ENCODE data around the gene MDFI.

MDFI gene

GRCh38 chr6:41633056-41633634 lies 5.1 kb upstream of the MDFI start:
- DNase-seq (ENCODE audit: low read depth in 2 of 3, low spot score in 1 of 3), result no peak

- DNase-seq (ENCODE audit: low read depth in 2 of 3, low spot score in 1 of 3), result no peak
Measured at GRCh38 chr6:41634657-41635056, 3.6 kb upstream of the MDFI start.

GRCh38 chr6:41635365-41635764 lies 2.9 kb upstream of the MDFI start:
- no peak for DNase-seq (ENCODE audit: low read depth in 2 of 3, low spot score in 1 of 3)

- DNase-seq (ENCODE audit: low read depth in 2 of 3, low spot score in 1 of 3), result no peak
Measured at GRCh38 chr6:41636833-41637193, 1.5 kb upstream of the MDFI start.

- no peak for DNase-seq (ENCODE audit: low read depth in 2 of 3, low spot score in 1 of 3)
Measured at GRCh38 chr6:41637194-41638001, 870 bp upstream of the MDFI start.

GRCh38 chr6:41638935-41639808 lies 904 bp downstream of the MDFI start:
- no peak for DNase-seq (ENCODE audit: low read depth in 2 of 3, low spot score in 1 of 3)

GRCh38 chr6:41639809-41640371 lies 1.6 kb downstream of the MDFI start:
- no peak for DNase-seq (ENCODE audit: low read depth in 2 of 3, low spot score in 1 of 3)

GRCh38 chr6:41640426-41640825 lies 2.2 kb downstream of the MDFI start:
- no peak for DNase-seq (ENCODE audit: low read depth in 2 of 3, low spot score in 1 of 3)

GRCh38 chr6:41641352-41641925 lies 3.2 kb downstream of the MDFI start:
- no peak for DNase-seq (ENCODE audit: low read depth in 2 of 3, low spot score in 1 of 3)

GRCh38 chr6:41642090-41642959 lies 4.1 kb downstream of the MDFI start:
- no peak for DNase-seq (ENCODE audit: low read depth in 2 of 3, low spot score in 1 of 3)

- DNase-seq (ENCODE audit: low read depth in 2 of 3, low spot score in 1 of 3), result no peak
Measured at GRCh38 chr6:41642960-41643898, 5.0 kb downstream of the MDFI start.

GRCh38 chr6:41643899-41644269 lies 5.6 kb downstream of the MDFI start:
- no peak for DNase-seq (ENCODE audit: low read depth in 2 of 3, low spot score in 1 of 3)

GRCh38 chr6:41644297-41644879 lies 6.1 kb downstream of the MDFI start:
- no peak for DNase-seq (ENCODE audit: low read depth in 2 of 3, low spot score in 1 of 3)

- DNase-seq (ENCODE audit: low read depth in 2 of 3, low spot score in 1 of 3), result no peak
Measured at GRCh38 chr6:41645007-41645618, 6.8 kb downstream of the MDFI start.

- no peak for DNase-seq (ENCODE audit: low read depth in 2 of 3, low spot score in 1 of 3)
Measured at GRCh38 chr6:41646026-41646795, 7.9 kb downstream of the MDFI start.

GRCh38 chr6:41647061-41647511 lies 8.8 kb downstream of the MDFI start:
- DNase-seq (ENCODE audit: low read depth in 2 of 3, low spot score in 1 of 3), result no peak

- no peak for DNase-seq (ENCODE audit: low read depth in 2 of 3, low spot score in 1 of 3)
Measured at GRCh38 chr6:41648070-41648585, 9.9 kb downstream of the MDFI start.

All from stimulated activated CD4-positive, alpha-beta T cell treated with anti-CD3 and anti-CD28 coated beads, Interleukin-12 subunit alpha, Interleukin-12 subunit beta, amount 100 ng/mL, for 48 hours (primary cell).